ENCODE data around the gene TBC1D22B.

TBC1D22B gene

DNA sequence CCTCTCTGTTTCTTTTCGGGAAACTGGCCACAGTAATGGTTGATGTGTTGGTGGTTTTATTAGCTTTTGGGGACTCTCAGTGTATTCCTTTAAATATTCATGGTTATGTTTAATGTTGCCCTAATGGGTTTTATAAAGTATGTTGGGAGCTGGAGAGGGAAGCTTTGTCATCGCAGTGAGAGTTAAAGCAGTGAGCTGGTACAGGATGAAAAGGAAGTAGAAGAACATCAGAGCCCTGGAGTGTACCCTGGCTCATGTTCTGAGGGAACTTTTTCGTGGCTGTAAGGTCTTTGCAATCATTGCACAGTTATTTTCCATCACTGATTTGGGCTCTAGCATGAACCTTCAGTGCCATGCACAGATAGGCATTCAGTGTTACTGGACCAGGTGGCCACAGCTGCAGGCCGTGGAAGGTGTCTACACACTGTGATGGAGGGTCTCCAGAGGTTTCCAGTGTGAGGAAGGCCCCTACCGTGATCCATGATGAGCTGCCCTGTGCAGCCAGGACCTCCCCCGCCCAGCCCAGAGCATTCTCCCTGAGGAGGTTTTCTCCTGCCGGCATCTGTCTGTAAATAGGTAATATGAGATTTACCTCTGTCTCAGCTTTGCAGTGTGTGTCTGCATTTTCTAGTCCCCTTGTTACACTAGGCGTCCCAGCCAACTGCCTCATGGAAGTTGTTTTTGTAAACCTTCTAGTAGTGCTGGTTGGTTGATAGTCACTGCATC, 22.8 kb downstream of the TBC1D22B start:
- DNase-seq (ENCODE audit: low read depth), result no peak
- TF ChIP-seq CTCF (conservative IDR thresholded peaks at IDR 0.05; ENCODE audit: low read depth, low read length), result no peak

DNA sequence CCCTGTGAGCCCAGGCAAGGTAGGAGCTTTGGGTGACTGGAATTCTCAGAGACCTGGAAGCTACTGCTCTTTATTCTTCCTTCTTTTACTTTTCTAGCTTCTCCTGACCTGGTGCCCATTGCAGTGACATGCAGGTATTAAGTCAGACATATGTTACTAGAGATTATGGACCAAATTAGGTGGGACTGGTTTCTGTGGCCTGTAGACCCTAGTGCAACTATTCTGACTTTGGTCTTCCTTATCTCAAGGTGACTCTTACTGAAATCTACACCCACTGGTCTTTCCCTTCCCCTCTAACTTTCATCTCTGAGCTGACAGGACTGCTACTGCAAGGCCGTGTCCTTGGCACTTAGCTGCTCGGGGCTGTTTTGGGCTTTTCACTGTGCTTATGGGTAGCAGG, 24.8 kb downstream of the TBC1D22B start:
- DNase-seq (ENCODE audit: low read depth), result no peak
- TF ChIP-seq CTCF (conservative IDR thresholded peaks at IDR 0.05; ENCODE audit: low read depth, low read length), result no peak
- no peak overlapping the region for H3K4me3 ChIP-seq (ENCODE audit: low read length)

More for the DNA sequence above, 22.8 kb downstream of the TBC1D22B start:
- H3K4me3 ChIP-seq (ENCODE audit: low read length), result no peak overlapping the region

DNA sequence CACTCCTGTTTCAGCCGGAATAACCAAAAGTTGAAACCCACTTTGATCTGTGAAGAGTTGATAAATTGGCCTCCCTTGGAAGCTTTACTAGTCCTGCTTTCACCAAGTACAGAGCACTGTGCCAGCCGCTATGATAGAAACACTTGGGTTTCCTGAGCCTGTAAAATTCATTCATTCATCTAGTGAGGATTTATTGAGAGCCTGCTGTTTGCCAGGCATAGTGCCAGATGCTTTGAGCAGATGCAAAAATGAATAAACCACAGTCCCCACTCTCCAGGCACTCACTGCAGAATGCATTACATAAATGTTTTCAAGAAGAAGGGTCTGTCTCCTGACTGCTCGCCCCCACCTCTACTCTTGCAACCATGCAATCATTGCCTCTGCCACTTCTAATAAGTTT, 25.7 kb downstream of the TBC1D22B start:
- H3K4me3 ChIP-seq (ENCODE audit: low read length), result no peak overlapping the region
- TF ChIP-seq CTCF (conservative IDR thresholded peaks at IDR 0.05; ENCODE audit: low read depth, low read length), result no peak
- DNase-seq (ENCODE audit: low read depth), result no peak

DNA sequence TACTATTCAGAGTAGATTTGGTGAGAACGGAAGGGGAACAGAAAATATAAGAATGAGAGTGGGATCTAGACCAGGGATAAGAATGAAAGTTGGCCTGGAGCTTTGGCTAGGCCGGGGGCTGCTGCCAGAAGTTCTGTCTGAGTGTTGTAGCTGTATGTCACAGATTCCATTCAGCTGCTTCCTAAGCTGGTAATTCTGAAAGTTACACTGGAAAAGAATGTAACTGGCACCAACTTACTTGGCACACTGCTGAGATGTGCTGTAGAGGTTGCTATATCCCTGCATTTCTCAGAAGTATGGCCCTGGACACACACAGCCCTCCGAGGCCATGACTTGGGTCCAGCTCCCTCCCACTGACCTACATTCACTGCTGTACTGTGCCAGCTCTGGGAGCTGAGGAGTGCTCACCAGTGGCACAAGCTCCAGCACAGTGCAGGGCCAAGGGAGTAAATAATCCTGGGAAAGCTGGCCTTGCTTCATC, 26.1 kb downstream of the TBC1D22B start:
- peak; percentile 9 for DNase-seq (ENCODE audit: low read depth)
- H3K4me3 ChIP-seq (ENCODE audit: low read length), result no peak overlapping the region
- TF ChIP-seq CTCF (conservative IDR thresholded peaks at IDR 0.05; ENCODE audit: low read depth, low read length), result no peak

GRCh38 chr6:37284781-37285180, 27.2 kb downstream of the TBC1D22B start:
- H3K4me3 ChIP-seq (ENCODE audit: low read length), result no peak overlapping the region
- TF ChIP-seq CTCF (conservative IDR thresholded peaks at IDR 0.05; ENCODE audit: low read depth, low read length), result no peak
- DNase-seq (ENCODE audit: low read depth), result no peak

DNA sequence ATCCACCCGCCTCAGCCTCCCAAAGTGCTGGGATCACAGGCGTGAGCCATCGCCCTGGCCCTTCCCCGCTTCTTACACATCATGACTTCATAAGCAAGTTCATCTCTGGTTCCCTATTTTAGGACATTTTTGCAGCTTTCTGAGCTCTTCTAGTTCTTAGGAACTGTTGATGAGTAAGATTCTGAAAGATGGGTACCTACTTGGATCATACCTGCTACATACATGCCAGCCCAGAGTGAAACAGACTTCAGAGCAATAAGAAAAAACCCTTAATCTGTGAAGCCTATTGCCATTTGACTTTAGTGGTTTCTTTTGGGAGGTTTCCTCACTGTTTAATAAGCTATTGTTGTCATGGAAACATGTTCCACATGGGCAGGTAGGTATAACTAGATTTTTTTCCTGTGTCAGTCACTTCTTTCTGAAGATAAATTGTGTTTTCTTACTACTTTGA, 28.3 kb downstream of the TBC1D22B start:
- H3K4me3 ChIP-seq (ENCODE audit: low read length), result no peak overlapping the region
- TF ChIP-seq CTCF (conservative IDR thresholded peaks at IDR 0.05; ENCODE audit: low read depth, low read length), result no peak
- DNase-seq (ENCODE audit: low read depth), result no peak

GRCh38 chr6:37287519-37288157, 30.1 kb downstream of the TBC1D22B start:
- H3K4me3 ChIP-seq (ENCODE audit: low read length), result no peak overlapping the region
- DNase-seq (ENCODE audit: low read depth), result no peak
- no peak for TF ChIP-seq CTCF (conservative IDR thresholded peaks at IDR 0.05; ENCODE audit: low read depth, low read length)

Measured in retinal pigment epithelial cell (primary cell).